Right lobe of liver (tissue), 6 donors: Measurements from ENCODE around the gene LRRC28. TPM values are rescaled to one million over a fixed set of nuclear protein-coding genes. Genes with fewer than 3 reads are reported as not detected.

Experiments
- ATAC-seq, 4 donors: fragments of 200-7000 bp; cut with Tn5 transposase; one replicate each; pipeline ENCODE4 v1.9.1; 2020; ENCODE audit warnings: mild to moderate bottlenecking in 4 of 4, moderate library complexity in 4 of 4
- DNase-seq, 3 donors: peaks; one replicate each; pipeline ENCODE4 v3.0.0-alpha.2; 2020
- H3K27ac ChIP-seq, 3 donors: fragments of 200-600 bp; one replicate each; pipeline ENCODE4 v1.8.0; 2022
- H3K27me3 ChIP-seq, 2 donors: fragments of 200-600 bp; one replicate each; pipeline ENCODE4 v1.8.0; 2022
- H3K36me3 ChIP-seq, 4 donors: fragments of 200-600 bp; sonication (generic) in 1 of 4; one replicate each; pipeline versions ENCODE4 v1.5.1 to v1.8.0; 2017 to 2022; ENCODE audit warnings: control low read depth in 1 of 4
- H3K4me1 ChIP-seq, 4 donors: fragments of 200-600 bp; sonication (generic) in 1 of 4; one replicate each; pipeline versions ENCODE4 v1.5.1 to v1.8.0; 2017 to 2022; ENCODE audit warnings: control low read depth in 1 of 4
- H3K4me3 ChIP-seq, 3 donors: fragments of 200-600 bp; one replicate each; pipeline ENCODE4 v1.8.0; 2022
- H3K9me3 ChIP-seq, 4 donors: fragments of 200-600 bp; sonication (generic) in 1 of 4; one replicate each; pipeline versions ENCODE4 v1.5.1 to v1.8.0; 2017 to 2022; ENCODE audit warnings: control low read depth in 1 of 4
- CTCF ChIP-seq, 4 donors: fragments of 200-600 bp in 3 of 4; fragments of 450-650 bp in 1 of 4; IDR thresholded peaks; one replicate each; pipeline versions ENCODE4 v1.5.1 to v1.8.0; 2016 to 2022; ENCODE audit warnings: antibody characterized with exemption in 4 of 4, mild to moderate bottlenecking in 2 of 4
- POLR2A ChIP-seq: fragments of 450-650 bp; IDR thresholded peaks from one replicate; pipeline ENCODE4 v1.6.1; 2017; ENCODE audit warnings: antibody characterized with exemption, mild to moderate bottlenecking
- WGBS: methylation state at CpG from one replicate; pipeline ENCODE4 v1.1.6; 2018; ENCODE audit warnings: low coverage, low lambda C conversion rate; ENCODE audit not compliant: insufficient coverage; ENCODE audit errors: missing lambda C conversion rate; 5-methylcytosine and 5-hydroxymethylcytosine counted together
- intact Hi-C, 2 donors: fragments of 100-400 bp; cut with DNase I; formaldehyde crosslinking; loops; one replicate each; pipeline versions ENCODE4 v1.11.2 to v1.14.1; 2022
- total RNA-seq, 6 experiments: library from RNA; depleted of rRNA in 2 of 6; stranded (reverse); fragments of >200 nt in 2 of 6; fragmentation: NEBNext Ultra II Directional in 3 of 6; extraction: Animal tissue kit (Norgen Biotek cat#: 25700) in 3 of 6; gene quantifications; one replicate each; pipeline versions ENCODE4 v1.1.0 to v1.2.4, GENCODE V29; 2016 to 2023
- donor health status: DM: no; HTN: yes; CAD: no.
- donor health status: DM: no; HTN: no; CAD: no.
- donor health status: DM: no; HTN: no; CAD: no.
- donor health status: DM: no; HTN: yes; CAD: no.
- donor health status: DM: no; HTN: yes; CAD: no.

LRRC28 gene
- total RNA-seq, 6 experiments from 2014 or later = 21.8 to 70.1 (median 31.9) TPM

GRCh38 chr15:99347574-99347973, 96.3 kb downstream of the LRRC28 start:
- TF ChIP-seq POLR2A (no peak), CTCF (IDR thresholded peaks at IDR 0.05) (no peak)
- H3K4me1 ChIP-seq = no peaks in the 10 kb centered on the region
- H3K9me3 ChIP-seq = no peaks in the 10 kb centered on the region
- H3K36me3 ChIP-seq = no peaks in the 10 kb centered on the region
- no peaks in the 10 kb centered on the region for H3K27me3 ChIP-seq
- 89% methylated on average over 1 of the region's 1 CpG for WGBS
- no peak overlapping the region for H3K4me3 ChIP-seq
- no peak overlapping the region for H3K27ac ChIP-seq
- intact Hi-C loops = no loop called here
- ATAC-seq (no peak), DNase-seq (no peak)

GRCh38 chr15:99348412-99348811, 97.1 kb downstream of the LRRC28 start:
- Histone ChIP-seq H3K36me3 (no peaks in the 10 kb centered on the region), H3K4me3 (no peak overlapping the region), H3K27ac (no peak overlapping the region), H3K4me1 (no peaks in the 10 kb centered on the region), H3K9me3 (no peaks in the 10 kb centered on the region), H3K27me3 (no peaks in the 10 kb centered on the region)
- WGBS = 79% methylated on average over 3 of the region's 3 CpGs
- DNase-seq (no peak), ATAC-seq (no peak)
- TF ChIP-seq CTCF (IDR thresholded peaks at IDR 0.05) = no peak
- TF ChIP-seq POLR2A = no peak
- intact Hi-C loops = no loop called here

GRCh38 chr15:99350408-99350807, 99.1 kb downstream of the LRRC28 start:
- Histone ChIP-seq H3K27me3 (no peaks in the 10 kb centered on the region), H3K36me3 (no peaks in the 10 kb centered on the region), H3K9me3 (no peaks in the 10 kb centered on the region), H3K27ac (no peak overlapping the region), H3K4me3 (no peak overlapping the region), H3K4me1 (no peaks in the 10 kb centered on the region)
- ATAC-seq = no peak
- TF ChIP-seq CTCF (IDR thresholded peaks at IDR 0.05) = no peak
- no peak for TF ChIP-seq POLR2A
- DNase-seq = no peak
- intact Hi-C loops = no loop called here
- 84% methylated on average over 3 of the region's 3 CpGs for WGBS

GRCh38 chr15:99359769-99360168, 108.5 kb downstream of the LRRC28 start:
- no peaks in the 10 kb centered on the region for H3K9me3 ChIP-seq
- TF ChIP-seq POLR2A (no peak), CTCF (IDR thresholded peaks at IDR 0.05) (no peak)
- no peak for DNase-seq
- no peak overlapping the region for H3K4me3 ChIP-seq
- peaks cover 0 to 19% (median 0%) of the 10 kb centered on the region in 4 donors for H3K36me3 ChIP-seq
- 46% methylated on average over 2 of the region's 2 CpGs for WGBS
- intact Hi-C loops = no loop called here
- no peak overlapping the region for H3K27ac ChIP-seq
- H3K27me3 ChIP-seq = no peaks in the 10 kb centered on the region
- no peak for ATAC-seq
- no peaks in the 10 kb centered on the region for H3K4me1 ChIP-seq
